ENCODE results near the gene ADGRD1. TPM values are rescaled to one million over a fixed set of nuclear protein-coding genes. Genes with fewer than 3 reads are reported as not detected.

The ADGRD1 gene
- total RNA-seq, 1 donor from 2014 or later = 11.0 TPM

GRCh38 chr12:130960058-130960457 lies 6.4 kb downstream of the ADGRD1 start:
- no peak for TF ChIP-seq CTCF (conservative IDR thresholded peaks at IDR 0.05)
- Mint-ChIP-seq H3K36me3 (no peaks in the 10 kb centered on the region), H3K4me3 (no peak overlapping the region)

GRCh38 chr12:130960787-130961186 lies 7.1 kb downstream of the ADGRD1 start:
- Mint-ChIP-seq H3K36me3 (no peaks in the 10 kb centered on the region), H3K4me1 (ENCODE audit: unreplicated experiment) (peaks cover 18% of the 10 kb centered on the region), H3K4me3 (no peak overlapping the region), H3K27me3 (peaks cover 7% of the 10 kb centered on the region), H3K9me3 (no peaks in the 10 kb centered on the region), H3K27ac (no peak overlapping the region)
- TF ChIP-seq CTCF (conservative IDR thresholded peaks at IDR 0.05) = no peak
- no peak for DNase-seq (ENCODE audit: extremely low spot score, unreplicated experiment)

More at GRCh38 chr12:130960058-130960457, 6.4 kb downstream of the ADGRD1 start:
- peaks cover 18% of the 10 kb centered on the region for H3K4me1 Mint-ChIP-seq (ENCODE audit: unreplicated experiment)
- DNase-seq (ENCODE audit: extremely low spot score, unreplicated experiment) = no peak
- H3K9me3 Mint-ChIP-seq = no peaks in the 10 kb centered on the region
- no peak overlapping the region for H3K27ac Mint-ChIP-seq
- H3K27me3 Mint-ChIP-seq = peaks cover 7% of the 10 kb centered on the region

GRCh38 chr12:130961921-130962451 lies 8.3 kb downstream of the ADGRD1 start:
- no peaks in the 10 kb centered on the region for H3K9me3 Mint-ChIP-seq
- TF ChIP-seq CTCF (conservative IDR thresholded peaks at IDR 0.05) = no peak

GRCh38 chr12:130965214-130965613 lies 11.5 kb downstream of the ADGRD1 start:
- DNase-seq (ENCODE audit: extremely low spot score, unreplicated experiment) = no peak
- TF ChIP-seq CTCF (conservative IDR thresholded peaks at IDR 0.05) = no peak
- H3K27me3 Mint-ChIP-seq = peaks cover 4% of the 10 kb centered on the region
- H3K4me3 Mint-ChIP-seq = no peak overlapping the region
- H3K36me3 Mint-ChIP-seq = no peaks in the 10 kb centered on the region
- no peaks in the 10 kb centered on the region for H3K9me3 Mint-ChIP-seq
- peaks cover 11% of the 10 kb centered on the region for H3K4me1 Mint-ChIP-seq (ENCODE audit: unreplicated experiment)
- H3K27ac Mint-ChIP-seq = no peak overlapping the region

More at GRCh38 chr12:130961921-130962451, 8.3 kb downstream of the ADGRD1 start:
- Mint-ChIP-seq H3K4me3 (peak overlapping the region; percentile 6), H3K4me1 (ENCODE audit: unreplicated experiment) (peaks cover 18% of the 10 kb centered on the region), H3K27ac (no peak overlapping the region), H3K36me3 (no peaks in the 10 kb centered on the region), H3K27me3 (peaks cover 7% of the 10 kb centered on the region)
- no peak for DNase-seq (ENCODE audit: extremely low spot score, unreplicated experiment)

GRCh38 chr12:130965668-130966067 lies 12.0 kb downstream of the ADGRD1 start:
- H3K36me3 Mint-ChIP-seq = no peaks in the 10 kb centered on the region
- peaks cover 8% of the 10 kb centered on the region for H3K4me1 Mint-ChIP-seq (ENCODE audit: unreplicated experiment)
- peaks cover 2% of the 10 kb centered on the region for H3K27me3 Mint-ChIP-seq
- H3K9me3 Mint-ChIP-seq = no peaks in the 10 kb centered on the region
- no peak overlapping the region for H3K27ac Mint-ChIP-seq
- H3K4me3 Mint-ChIP-seq = no peak overlapping the region
- DNase-seq (ENCODE audit: extremely low spot score, unreplicated experiment) = no peak
- no peak for TF ChIP-seq CTCF (conservative IDR thresholded peaks at IDR 0.05)
